Endothelial cell (in vitro differentiated cells): Measurements from ENCODE around the gene FGF1. TPM values are rescaled to one million over a fixed set of nuclear protein-coding genes. Genes with fewer than 3 reads are reported as not detected.

Experiments
- DNase-seq: peaks from one replicate; pipeline ENCODE4 v3.0.0; 2021; ENCODE audit warnings: low spot score
- H3K27ac Mint-ChIP-seq: one replicate; pipeline ENCODE4 v1.8.0; 2021; ENCODE audit warnings: mixed read lengths, inconsistent platforms; ENCODE audit not compliant: unreplicated experiment
- H3K27me3 Mint-ChIP-seq: one replicate; pipeline ENCODE4 v1.8.0; 2021; ENCODE audit warnings: mild to moderate bottlenecking, moderate library complexity, mixed read lengths, inconsistent platforms; ENCODE audit not compliant: unreplicated experiment
- H3K36me3 Mint-ChIP-seq: one replicate; pipeline ENCODE4 v1.8.0; 2021; ENCODE audit warnings: mild to moderate bottlenecking, low read depth, mixed read lengths, inconsistent platforms; ENCODE audit not compliant: unreplicated experiment
- H3K4me1 Mint-ChIP-seq: one replicate; pipeline ENCODE4 v1.8.0; 2021; ENCODE audit warnings: mild to moderate bottlenecking, mixed read lengths, inconsistent platforms; ENCODE audit not compliant: unreplicated experiment
- H3K4me3 Mint-ChIP-seq: one replicate; pipeline ENCODE4 v1.8.0; 2021; ENCODE audit warnings: mild to moderate bottlenecking, mixed read lengths, inconsistent platforms; ENCODE audit not compliant: unreplicated experiment
- H3K9me3 Mint-ChIP-seq: one replicate; pipeline ENCODE4 v1.8.0; 2021; ENCODE audit warnings: mixed read lengths, inconsistent platforms; ENCODE audit not compliant: unreplicated experiment
- total RNA-seq: library from RNA; stranded (reverse); fragmentation: NEBNext Ultra II Directional; extraction: Animal tissue kit (Norgen Biotek cat#: 25700); gene quantifications from one replicate; pipeline ENCODE4 v1.2.1, GENCODE V29; 2021; ENCODE audit not compliant: unreplicated experiment
- TF ChIP-seq, protein P1 (sequence below): fragments of 200-600 bp; sonication (generic); IDR thresholded peaks from one replicate; pipeline ENCODE4 v1.5.0; 2021; ENCODE audit warnings: antibody characterized with exemption; ENCODE audit not compliant: unreplicated experiment

FGF1 gene
- total RNA-seq, 1 donor from 2014 or later = 0.13 TPM

DNA sequence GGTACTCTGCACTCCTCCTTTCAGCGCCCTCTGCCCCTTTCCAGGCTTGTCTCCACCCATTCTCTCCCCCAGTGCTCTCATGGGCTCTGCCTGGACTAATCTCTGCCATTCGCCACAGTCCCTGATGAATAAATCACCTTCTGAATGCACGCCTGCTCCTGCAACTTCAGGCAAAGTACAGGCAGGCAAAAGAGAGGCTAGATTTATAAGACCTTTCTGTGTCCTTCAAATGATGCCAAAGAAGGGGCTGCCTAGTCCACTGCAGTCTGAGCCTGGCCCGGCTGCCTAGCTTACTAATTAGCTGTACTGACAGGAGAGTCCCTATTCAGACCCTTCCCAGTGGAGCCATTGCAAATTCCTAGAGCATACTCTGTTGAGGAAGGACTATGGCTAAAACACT is 7.4 kb downstream of the FGF1 start:
- no peak overlapping the region for H3K27ac Mint-ChIP-seq
- H3K4me1 Mint-ChIP-seq = peaks cover 7% of the 10 kb centered on the region
- TF ChIP-seq, protein P1, sequence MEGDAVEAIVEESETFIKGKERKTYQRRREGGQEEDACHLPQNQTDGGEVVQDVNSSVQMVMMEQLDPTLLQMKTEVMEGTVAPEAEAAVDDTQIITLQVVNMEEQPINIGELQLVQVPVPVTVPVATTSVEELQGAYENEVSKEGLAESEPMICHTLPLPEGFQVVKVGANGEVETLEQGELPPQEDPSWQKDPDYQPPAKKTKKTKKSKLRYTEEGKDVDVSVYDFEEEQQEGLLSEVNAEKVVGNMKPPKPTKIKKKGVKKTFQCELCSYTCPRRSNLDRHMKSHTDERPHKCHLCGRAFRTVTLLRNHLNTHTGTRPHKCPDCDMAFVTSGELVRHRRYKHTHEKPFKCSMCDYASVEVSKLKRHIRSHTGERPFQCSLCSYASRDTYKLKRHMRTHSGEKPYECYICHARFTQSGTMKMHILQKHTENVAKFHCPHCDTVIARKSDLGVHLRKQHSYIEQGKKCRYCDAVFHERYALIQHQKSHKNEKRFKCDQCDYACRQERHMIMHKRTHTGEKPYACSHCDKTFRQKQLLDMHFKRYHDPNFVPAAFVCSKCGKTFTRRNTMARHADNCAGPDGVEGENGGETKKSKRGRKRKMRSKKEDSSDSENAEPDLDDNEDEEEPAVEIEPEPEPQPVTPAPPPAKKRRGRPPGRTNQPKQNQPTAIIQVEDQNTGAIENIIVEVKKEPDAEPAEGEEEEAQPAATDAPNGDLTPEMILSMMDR = no peak
- H3K36me3 Mint-ChIP-seq = no peaks in the 10 kb centered on the region
- no peak overlapping the region for H3K4me3 Mint-ChIP-seq
- peaks cover 5% of the 10 kb centered on the region for H3K27me3 Mint-ChIP-seq
- H3K9me3 Mint-ChIP-seq = no peaks in the 10 kb centered on the region
- DNase-seq = no peak

DNA sequence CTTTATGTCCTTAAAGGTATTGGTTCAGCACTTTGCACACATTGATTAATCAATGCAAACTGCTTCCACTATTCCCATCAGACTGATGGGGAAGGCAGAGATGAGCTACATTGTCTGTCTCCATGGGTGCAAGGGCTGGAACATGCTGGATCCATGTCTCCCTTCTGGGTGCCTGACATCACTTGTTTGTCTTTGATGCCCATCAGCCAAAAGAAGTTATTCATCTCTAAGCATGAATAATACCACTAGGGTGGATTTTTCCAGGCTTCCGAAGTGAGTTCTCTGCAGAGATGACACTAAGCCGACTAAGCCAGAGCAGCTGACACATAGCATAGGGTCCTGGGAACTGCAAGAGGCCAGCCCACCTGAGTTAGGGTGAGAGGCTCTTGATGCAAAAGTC is 8.7 kb downstream of the FGF1 start:
- Mint-ChIP-seq H3K4me3 (no peak overlapping the region), H3K27ac (no peak overlapping the region), H3K4me1 (peaks cover 7% of the 10 kb centered on the region), H3K27me3 (peaks cover 5% of the 10 kb centered on the region), H3K9me3 (no peaks in the 10 kb centered on the region), H3K36me3 (no peaks in the 10 kb centered on the region)
- TF ChIP-seq, protein P1 = no peak
- no peak for DNase-seq

DNA sequence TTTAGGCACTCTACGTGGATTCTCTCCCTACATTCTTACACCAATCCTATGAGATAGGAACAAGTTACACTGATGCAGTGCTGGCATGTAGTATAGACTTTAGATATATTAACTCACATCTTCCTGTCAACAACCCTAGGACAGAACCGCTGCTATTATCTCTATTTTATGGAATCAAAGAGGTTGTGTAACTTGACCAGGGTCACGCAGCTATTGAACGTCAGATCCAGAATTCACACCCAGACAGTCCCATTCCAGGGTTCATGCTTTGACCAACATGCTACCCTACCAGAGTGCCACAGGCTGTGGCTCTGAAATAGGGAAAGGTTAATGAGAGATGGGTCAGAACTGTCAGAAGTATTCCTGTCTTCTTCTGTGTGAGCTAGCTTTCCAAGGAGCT is 9.6 kb downstream of the FGF1 start:
- no peak for DNase-seq
- H3K4me3 Mint-ChIP-seq = no peak overlapping the region
- no peak overlapping the region for H3K27ac Mint-ChIP-seq
- no peaks in the 10 kb centered on the region for H3K9me3 Mint-ChIP-seq
- peaks cover 5% of the 10 kb centered on the region for H3K27me3 Mint-ChIP-seq
- H3K4me1 Mint-ChIP-seq = peaks cover 7% of the 10 kb centered on the region
- no peaks in the 10 kb centered on the region for H3K36me3 Mint-ChIP-seq
- TF ChIP-seq, protein P1 = no peak

DNA sequence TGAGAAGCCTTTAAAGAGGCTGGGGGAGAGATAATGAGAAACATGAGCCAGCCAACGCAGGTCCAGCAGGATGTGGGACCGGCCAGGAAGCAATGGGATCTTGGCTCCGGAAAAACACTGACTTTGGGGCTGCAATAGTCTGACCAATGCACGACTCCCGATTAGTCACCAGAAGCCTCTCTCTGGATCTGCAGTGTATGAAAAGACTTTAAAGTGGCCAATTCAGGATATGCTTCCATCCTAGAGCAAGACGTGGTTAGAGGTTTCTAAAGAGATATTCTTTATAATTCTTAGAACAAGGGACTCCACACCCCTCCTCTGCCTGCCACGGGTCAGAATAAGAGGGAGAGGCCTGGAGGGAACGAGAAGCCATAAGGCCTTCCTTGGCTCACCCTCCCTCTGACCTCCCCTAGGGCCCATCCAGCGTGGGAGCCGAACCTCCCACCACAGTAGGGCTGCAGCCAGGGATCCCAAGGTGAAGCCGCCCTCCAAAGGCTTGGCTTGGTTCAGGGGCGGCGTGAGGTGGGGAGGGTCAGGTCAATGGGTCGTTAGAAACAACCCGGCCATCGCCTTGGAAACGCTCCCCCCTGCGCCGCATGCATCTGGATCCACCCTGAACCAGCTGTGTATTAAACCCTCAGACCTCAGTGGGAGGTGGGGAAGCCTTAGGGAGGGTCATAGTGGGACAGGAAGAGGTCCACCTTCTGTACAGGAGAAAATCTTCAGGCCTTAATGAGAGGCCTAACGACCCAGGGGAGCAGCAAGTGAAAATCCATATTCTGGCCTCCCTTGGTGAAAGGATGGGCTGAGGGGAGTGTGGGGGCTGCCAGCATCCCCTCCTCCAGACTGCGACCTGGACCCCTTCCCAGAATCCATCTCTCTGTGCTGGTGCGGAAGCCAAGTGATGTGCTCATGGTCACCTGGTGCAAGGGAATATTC is 11.1 kb downstream of the FGF1 start:
- no peaks in the 10 kb centered on the region for H3K9me3 Mint-ChIP-seq
- TF ChIP-seq, protein P1 = no peak
- H3K27me3 Mint-ChIP-seq = peaks cover 5% of the 10 kb centered on the region
- H3K27ac Mint-ChIP-seq = no peak overlapping the region
- no peak for DNase-seq
- peaks cover 7% of the 10 kb centered on the region for H3K4me1 Mint-ChIP-seq
- H3K36me3 Mint-ChIP-seq = no peaks in the 10 kb centered on the region
- no peak overlapping the region for H3K4me3 Mint-ChIP-seq

DNA sequence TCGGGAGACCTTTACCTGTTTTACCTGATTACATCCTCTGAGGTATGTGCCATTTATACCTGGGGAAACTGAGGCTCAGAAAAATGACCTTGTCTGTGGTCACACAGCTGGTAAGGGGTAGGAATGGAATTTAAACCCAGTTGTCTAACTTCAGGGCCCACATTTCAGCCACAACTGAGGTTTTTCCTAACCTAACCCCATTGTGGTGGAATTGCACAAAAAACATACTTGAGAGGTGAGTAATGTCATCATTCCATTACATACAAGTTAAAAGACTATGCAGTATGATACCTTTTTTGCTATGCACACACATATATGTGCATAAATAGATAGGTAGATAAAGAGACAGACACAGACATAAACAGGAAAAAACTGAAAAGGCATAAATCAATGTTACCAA is 14.1 kb downstream of the FGF1 start:
- H3K36me3 Mint-ChIP-seq = no peaks in the 10 kb centered on the region
- DNase-seq = no peak
- TF ChIP-seq, protein P1 = no peak
- no peak overlapping the region for H3K27ac Mint-ChIP-seq
- peaks cover 7% of the 10 kb centered on the region for H3K4me1 Mint-ChIP-seq
- peaks cover 1% of the 10 kb centered on the region for H3K27me3 Mint-ChIP-seq
- no peaks in the 10 kb centered on the region for H3K9me3 Mint-ChIP-seq
- no peak overlapping the region for H3K4me3 Mint-ChIP-seq
